ENCODE measurements around the gene ROR2. TPM values are rescaled to one million over a fixed set of nuclear protein-coding genes. Genes with fewer than 3 reads are reported as not detected.

Gene ROR2
- total RNA-seq, 3 donors from 2014 or later = 3.9 to 56.0 (median 6.5) TPM

DNA sequence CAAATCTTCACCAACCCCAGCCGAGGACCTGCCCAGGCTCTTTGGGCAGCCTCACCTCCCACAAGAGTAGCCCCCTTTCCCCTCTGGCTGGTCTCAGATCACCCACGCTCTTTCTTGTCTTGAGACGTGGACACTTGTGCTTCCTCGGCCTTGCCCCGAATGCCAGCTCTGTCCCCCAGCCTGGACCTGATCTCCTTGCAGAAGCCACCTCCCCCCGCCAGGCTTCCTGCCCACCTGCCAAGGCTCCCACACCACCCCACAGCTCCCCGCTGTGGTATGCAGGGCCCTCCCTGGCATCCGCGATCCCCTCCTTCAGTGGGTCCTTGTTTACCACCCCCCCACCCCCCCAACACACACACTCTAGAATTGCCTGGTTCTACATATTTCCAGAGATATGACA, 133.7 kb downstream of the ROR2 start:
- intact Hi-C loops (cut with DNase I, micrococcal nuclease) = no loop called here
- H3K4me1 ChIP-seq (ENCODE audit: low read depth) = peaks cover 23% of the 10 kb centered on the region
- ATAC-seq (no peak), DNase-seq (no peak)
- H3K36me3 ChIP-seq (ENCODE audit: low read depth) = no peaks in the 10 kb centered on the region
- TF ChIP-seq, protein P1, sequence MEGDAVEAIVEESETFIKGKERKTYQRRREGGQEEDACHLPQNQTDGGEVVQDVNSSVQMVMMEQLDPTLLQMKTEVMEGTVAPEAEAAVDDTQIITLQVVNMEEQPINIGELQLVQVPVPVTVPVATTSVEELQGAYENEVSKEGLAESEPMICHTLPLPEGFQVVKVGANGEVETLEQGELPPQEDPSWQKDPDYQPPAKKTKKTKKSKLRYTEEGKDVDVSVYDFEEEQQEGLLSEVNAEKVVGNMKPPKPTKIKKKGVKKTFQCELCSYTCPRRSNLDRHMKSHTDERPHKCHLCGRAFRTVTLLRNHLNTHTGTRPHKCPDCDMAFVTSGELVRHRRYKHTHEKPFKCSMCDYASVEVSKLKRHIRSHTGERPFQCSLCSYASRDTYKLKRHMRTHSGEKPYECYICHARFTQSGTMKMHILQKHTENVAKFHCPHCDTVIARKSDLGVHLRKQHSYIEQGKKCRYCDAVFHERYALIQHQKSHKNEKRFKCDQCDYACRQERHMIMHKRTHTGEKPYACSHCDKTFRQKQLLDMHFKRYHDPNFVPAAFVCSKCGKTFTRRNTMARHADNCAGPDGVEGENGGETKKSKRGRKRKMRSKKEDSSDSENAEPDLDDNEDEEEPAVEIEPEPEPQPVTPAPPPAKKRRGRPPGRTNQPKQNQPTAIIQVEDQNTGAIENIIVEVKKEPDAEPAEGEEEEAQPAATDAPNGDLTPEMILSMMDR (IDR thresholded peaks at IDR 0.05) = no peak
- H3K4me3 ChIP-seq = no peak overlapping the region
- H3K9me3 ChIP-seq = no peaks in the 10 kb centered on the region

- Histone ChIP-seq H3K9me3 (no peaks in the 10 kb centered on the region), H3K4me1 (ENCODE audit: low read depth) (peaks cover 19% of the 10 kb centered on the region), H3K36me3 (ENCODE audit: low read depth) (no peaks in the 10 kb centered on the region), H3K4me3 (no peak overlapping the region)
- ATAC-seq (no peak), DNase-seq (no peak)
- intact Hi-C loops (cut with DNase I, micrococcal nuclease) = no loop called here
- TF ChIP-seq, protein P1 (IDR thresholded peaks at IDR 0.05) = no peak
Measured at GRCh38 chr9:91815896-91816295, 134.1 kb downstream of the ROR2 start.

DNA sequence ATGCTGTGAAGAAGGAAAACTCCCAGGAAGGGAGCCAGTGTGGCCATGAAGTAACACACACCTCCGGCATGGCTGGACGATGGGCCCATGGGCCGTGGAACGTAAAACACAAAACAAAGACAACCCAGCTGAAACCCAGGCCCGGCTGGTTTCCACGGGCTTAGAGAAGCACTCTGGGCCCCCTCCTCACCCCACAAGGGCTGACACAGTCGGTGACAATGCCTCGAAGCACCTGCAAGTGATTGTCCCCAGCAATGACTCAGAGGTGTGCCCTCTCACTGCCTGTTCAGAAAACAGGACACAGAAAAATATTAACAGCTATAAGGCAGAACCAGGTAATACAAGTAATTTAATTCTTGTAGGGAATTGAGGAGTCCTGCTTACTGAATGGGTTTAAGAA, 135.3 kb downstream of the ROR2 start:
- DNase-seq (no peak), ATAC-seq (no peak)
- H3K4me1 ChIP-seq (ENCODE audit: low read depth) = peaks cover 19% of the 10 kb centered on the region
- no peaks in the 10 kb centered on the region for H3K36me3 ChIP-seq (ENCODE audit: low read depth)
- intact Hi-C loops (cut with DNase I, micrococcal nuclease) = no loop called here
- TF ChIP-seq, protein P1 (IDR thresholded peaks at IDR 0.05) = no peak
- H3K4me3 ChIP-seq = no peak overlapping the region
- H3K9me3 ChIP-seq = no peaks in the 10 kb centered on the region

DNA sequence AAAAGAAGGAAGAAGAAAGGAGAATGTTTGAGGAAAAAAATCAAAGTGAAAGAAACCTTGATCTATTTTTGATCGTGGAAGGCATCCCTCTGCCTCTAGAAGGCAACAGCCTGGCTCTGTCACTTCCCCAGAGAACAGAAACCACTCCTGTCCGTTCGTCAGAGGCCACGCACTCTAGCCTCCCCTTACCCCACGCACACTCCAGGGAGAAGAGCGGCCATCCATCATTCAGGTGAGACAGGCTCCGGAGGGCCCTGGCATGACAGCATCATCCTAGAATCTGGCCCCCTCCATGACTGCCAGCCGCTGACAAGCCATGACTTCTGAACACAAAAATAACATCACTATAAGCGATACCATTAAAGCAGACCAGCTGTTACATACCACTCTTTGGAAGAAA, 135.8 kb downstream of the ROR2 start:
- H3K36me3 ChIP-seq (ENCODE audit: low read depth) = no peaks in the 10 kb centered on the region
- intact Hi-C loops (cut with DNase I, micrococcal nuclease) = no loop called here
- ATAC-seq = no peak
- H3K9me3 ChIP-seq = no peaks in the 10 kb centered on the region
- no peak overlapping the region for H3K4me3 ChIP-seq
- H3K4me1 ChIP-seq (ENCODE audit: low read depth) = peaks cover 19% of the 10 kb centered on the region
- no peak for DNase-seq
- TF ChIP-seq, protein P1 (IDR thresholded peaks at IDR 0.05) = no peak

DNA sequence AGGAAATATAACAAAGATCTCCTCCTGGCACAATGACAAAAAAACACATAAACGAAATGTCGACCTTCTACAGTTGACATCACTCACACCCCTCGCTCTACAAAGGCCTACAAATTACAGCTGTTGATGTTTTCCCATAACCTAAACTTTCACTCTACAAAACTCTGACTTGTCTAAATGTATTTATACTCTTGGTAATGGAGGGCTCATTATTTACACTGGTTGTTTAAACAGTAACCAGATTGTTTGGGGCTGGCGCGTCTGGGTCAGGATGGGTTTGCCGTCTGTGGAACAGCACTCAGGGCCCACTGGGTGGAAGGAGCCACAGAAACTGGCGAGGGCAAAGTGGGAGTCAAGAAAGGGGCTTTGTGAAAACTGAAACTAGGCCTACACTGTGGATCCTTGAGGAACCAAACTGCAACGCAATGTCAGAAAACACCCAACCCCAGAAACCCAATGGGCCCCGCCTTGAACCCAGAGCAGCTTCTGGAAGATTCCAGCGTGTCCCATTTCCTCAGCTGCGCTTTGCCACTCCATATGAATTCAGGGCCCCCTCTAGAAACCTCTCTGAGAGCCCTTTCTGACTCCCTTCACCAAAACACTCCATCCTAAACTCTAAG, 136.7 kb downstream of the ROR2 start:
- H3K36me3 ChIP-seq (ENCODE audit: low read depth) = no peaks in the 10 kb centered on the region
- peaks cover 19% of the 10 kb centered on the region for H3K4me1 ChIP-seq (ENCODE audit: low read depth)
- H3K4me3 ChIP-seq = no peak overlapping the region
- TF ChIP-seq, protein P1 (IDR thresholded peaks at IDR 0.05) = no peak
- no peaks in the 10 kb centered on the region for H3K9me3 ChIP-seq
- ATAC-seq = no peak
- intact Hi-C loops (cut with DNase I, micrococcal nuclease) = no loop called here
- DNase-seq = no peak

DNA sequence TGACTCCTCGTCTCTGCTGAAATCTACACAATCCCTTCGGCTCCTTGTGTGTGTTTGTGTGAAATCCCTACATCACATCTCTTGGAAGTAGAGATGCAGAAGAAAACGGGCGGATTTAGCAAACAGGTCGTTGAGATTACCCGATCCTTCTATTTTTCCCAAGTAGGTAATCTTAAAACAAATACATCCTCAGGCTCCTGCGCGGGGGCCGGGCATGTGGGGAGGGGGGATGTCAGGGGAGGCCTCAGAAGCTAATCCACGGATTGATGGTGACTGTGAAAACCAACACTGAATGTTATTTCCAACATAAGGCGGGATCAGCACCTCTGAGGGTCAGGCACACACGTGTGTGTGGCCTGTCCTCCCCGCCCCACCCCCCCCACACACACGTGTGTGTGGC, 137.8 kb downstream of the ROR2 start:
- Histone ChIP-seq H3K36me3 (ENCODE audit: low read depth) (no peaks in the 10 kb centered on the region), H3K9me3 (no peaks in the 10 kb centered on the region), H3K4me3 (no peak overlapping the region), H3K4me1 (ENCODE audit: low read depth) (peaks cover 9% of the 10 kb centered on the region)
- intact Hi-C loops (cut with DNase I, micrococcal nuclease) = no loop called here
- no peak for DNase-seq
- ATAC-seq = no peak
- TF ChIP-seq, protein P1 (IDR thresholded peaks at IDR 0.05) = no peak

Measured in mucosa of descending colon (tissue), 3 donors.